HepG2 (cell line): ENCODE data around the gene CATSPERD. TPM values are rescaled to one million over a fixed set of nuclear protein-coding genes. Genes with fewer than 3 reads are reported as not detected.

Experiments used
- AGO1 ChIP-seq: fragments of 200-400 bp; formaldehyde crosslinking; IDR thresholded peaks from 2 replicates; pipeline ENCODE4 v1.6.1; 2017; ENCODE audit warnings: mild to moderate bottlenecking, low read depth, low read length, moderate library complexity; ENCODE audit not compliant: poor library complexity, severe bottlenecking
- HINFP ChIP-seq: sonication (generic); formaldehyde crosslinking; IDR thresholded peaks from 2 replicates; pipeline ENCODE4 v1.4.0; 2020; ENCODE audit warnings: low read depth, mild to moderate bottlenecking, missing genetic modification reagents
- KDM3A ChIP-seq: IDR thresholded peaks from 2 replicates; pipeline ENCODE4 v1.6.1; 2018; ENCODE audit warnings: low read depth, missing compliant biosample characterization
- MAX ChIP-seq: IDR thresholded peaks from 2 replicates; pipeline ENCODE4 v1.6.1; 2012; ENCODE audit warnings: inconsistent platforms
- NFIB ChIP-seq: sonication (generic); formaldehyde crosslinking; IDR thresholded peaks from 2 replicates; pipeline ENCODE4 v1.9.0; 2021; ENCODE audit warnings: missing genetic modification reagents, mild to moderate bottlenecking, borderline replicate concordance
- REL ChIP-seq: sonication (generic); formaldehyde crosslinking; conservative IDR thresholded peaks from 2 replicates; pipeline ENCODE4 v1.8.0; 2022; ENCODE audit warnings: mild to moderate bottlenecking, missing genetic modification reagents, moderate library complexity
- SP2 ChIP-seq: sonication (generic); formaldehyde crosslinking; IDR thresholded peaks from 2 replicates; pipeline ENCODE4 v1.5.1; 2020; ENCODE audit warnings: mild to moderate bottlenecking, missing genetic modification reagents
- TARDBP ChIP-seq: sonication (generic); formaldehyde crosslinking; IDR thresholded peaks from 2 replicates; pipeline ENCODE4 v1.8.0; 2022; ENCODE audit warnings: mild to moderate bottlenecking, missing genetic modification reagents
- ZBTB8A ChIP-seq: sonication (generic); formaldehyde crosslinking; IDR thresholded peaks from 2 replicates; pipeline ENCODE4 v1.4.0; 2020; ENCODE audit warnings: mild to moderate bottlenecking, low read depth, missing genetic modification reagents, borderline replicate concordance
- ZFP36L1 ChIP-seq: sonication (generic); formaldehyde crosslinking; IDR thresholded peaks from 2 replicates; pipeline ENCODE4 v1.8.0; 2022; ENCODE audit warnings: mild to moderate bottlenecking, missing genetic modification reagents, moderate library complexity
- ZNF747 ChIP-seq: sonication (generic); formaldehyde crosslinking; IDR thresholded peaks from 2 replicates; pipeline ENCODE4 v1.8.1; 2023; ENCODE audit warnings: missing genetic modification reagents, mild to moderate bottlenecking, borderline replicate concordance
- ZNF761 ChIP-seq: sonication (generic); formaldehyde crosslinking; conservative IDR thresholded peaks from 2 replicates; pipeline ENCODE4 v1.4.0; 2020; ENCODE audit warnings: mild to moderate bottlenecking, missing genetic modification reagents
- ZNF784 ChIP-seq: sonication (generic); formaldehyde crosslinking; IDR thresholded peaks from 2 replicates; pipeline ENCODE4 v1.5.1; 2020; ENCODE audit warnings: missing genetic modification reagents, mild to moderate bottlenecking, borderline replicate concordance
- ZNF841 ChIP-seq: sonication (generic); formaldehyde crosslinking; IDR thresholded peaks from 2 replicates; pipeline ENCODE4 v1.8.1; 2023; ENCODE audit warnings: missing genetic modification reagents, borderline replicate concordance
- polyA plus RNA-seq, 8 experiments: library from polyadenylated mRNA; depleted of rRNA in 3 of 8; stranded (reverse) in 7 of 8; unstranded in 1 of 8; fragments of >200 nt; fragmentation: Illumina TruSeq in 4 of 8; extraction: Trizol in 4 of 8; gene quantifications; 2 replicates each; pipeline versions ENCODE4 v1.2.1 to v1.2.3, GENCODE V29; 2011 to 2016; ENCODE audit warnings: low read depth in 4 of 8, missing spikeins in 1 of 8, mixed read lengths in 1 of 8; ENCODE audit not compliant: insufficient read depth in 1 of 8
- total RNA-seq, 5 experiments: library from RNA; depleted of rRNA; stranded (reverse); fragments of >200 nt; fragmentation: Illumina TruSeq; extraction: Trizol; gene quantifications; 2 replicates each; pipeline ENCODE4 v1.2.3, GENCODE V29; 2016; ENCODE audit warnings: low read depth in 1 of 5
- TF ChIP-seq, protein P1 (sequence below): sonication (generic); formaldehyde crosslinking; IDR thresholded peaks from 2 replicates; pipeline ENCODE4 v1.4.0; 2020; ENCODE audit warnings: low read depth, missing genetic modification reagents
- TF ChIP-seq, protein P2 (sequence below): IDR thresholded peaks from 2 replicates; pipeline ENCODE4 v1.6.1; 2016; ENCODE audit warnings: missing genetic modification reagents, missing compliant biosample characterization
- TF ChIP-seq, protein P3 (sequence below): IDR thresholded peaks from 2 replicates; pipeline ENCODE4 v1.6.1; 2012; ENCODE audit warnings: low read length, improper control_type of control experiment

CATSPERD gene
- total and polyA plus RNA-seq, 2 of the 13 experiments (the other 11 are each of a cell fraction or from before 2014, with no cell fraction given) = 0.04 TPM; not detected in 1

DNA sequence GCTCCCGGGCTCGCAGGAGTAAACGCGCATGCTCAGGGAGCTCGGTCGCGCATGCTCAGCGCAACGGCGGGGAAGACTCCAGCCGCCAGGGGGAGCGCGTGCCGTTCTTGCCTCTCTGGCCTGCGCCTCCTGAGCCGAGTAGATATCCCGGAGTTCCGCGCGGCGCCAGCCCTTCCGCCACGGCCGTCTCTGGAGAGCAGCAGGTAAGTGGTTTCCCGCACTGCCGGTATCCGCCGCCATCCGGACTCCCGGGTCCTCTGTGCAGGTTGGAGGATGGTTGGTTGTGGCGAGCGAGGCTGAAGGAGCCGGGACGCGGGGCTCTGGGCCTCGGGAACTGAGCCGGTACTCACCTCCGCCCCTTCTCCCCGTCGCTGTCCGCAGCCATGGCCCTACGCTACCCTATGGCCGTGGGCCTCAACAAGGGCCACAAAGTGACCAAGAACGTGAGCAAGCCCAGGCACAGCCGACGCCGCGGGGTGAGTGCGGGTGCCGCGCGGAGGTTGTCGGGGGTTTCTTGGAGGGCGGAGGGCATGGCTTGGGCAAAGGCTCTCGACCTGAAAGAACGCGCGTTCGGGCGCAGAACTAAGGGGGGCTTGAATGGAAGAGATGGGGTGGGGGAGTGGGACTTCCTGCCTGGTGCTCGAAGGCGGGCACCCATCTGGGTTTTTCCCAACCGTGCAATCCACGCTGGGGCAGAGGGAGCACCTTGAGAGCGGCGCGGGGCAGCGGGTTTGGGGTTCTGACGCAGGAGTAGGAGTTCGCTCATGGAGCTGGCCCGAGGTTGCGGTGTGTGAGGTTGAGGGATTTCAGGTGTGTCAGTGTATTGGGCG, 30.1 kb upstream of the CATSPERD start, which contains the start of gene RPL36 (continued):
- TF ChIP-seq, protein P1, sequence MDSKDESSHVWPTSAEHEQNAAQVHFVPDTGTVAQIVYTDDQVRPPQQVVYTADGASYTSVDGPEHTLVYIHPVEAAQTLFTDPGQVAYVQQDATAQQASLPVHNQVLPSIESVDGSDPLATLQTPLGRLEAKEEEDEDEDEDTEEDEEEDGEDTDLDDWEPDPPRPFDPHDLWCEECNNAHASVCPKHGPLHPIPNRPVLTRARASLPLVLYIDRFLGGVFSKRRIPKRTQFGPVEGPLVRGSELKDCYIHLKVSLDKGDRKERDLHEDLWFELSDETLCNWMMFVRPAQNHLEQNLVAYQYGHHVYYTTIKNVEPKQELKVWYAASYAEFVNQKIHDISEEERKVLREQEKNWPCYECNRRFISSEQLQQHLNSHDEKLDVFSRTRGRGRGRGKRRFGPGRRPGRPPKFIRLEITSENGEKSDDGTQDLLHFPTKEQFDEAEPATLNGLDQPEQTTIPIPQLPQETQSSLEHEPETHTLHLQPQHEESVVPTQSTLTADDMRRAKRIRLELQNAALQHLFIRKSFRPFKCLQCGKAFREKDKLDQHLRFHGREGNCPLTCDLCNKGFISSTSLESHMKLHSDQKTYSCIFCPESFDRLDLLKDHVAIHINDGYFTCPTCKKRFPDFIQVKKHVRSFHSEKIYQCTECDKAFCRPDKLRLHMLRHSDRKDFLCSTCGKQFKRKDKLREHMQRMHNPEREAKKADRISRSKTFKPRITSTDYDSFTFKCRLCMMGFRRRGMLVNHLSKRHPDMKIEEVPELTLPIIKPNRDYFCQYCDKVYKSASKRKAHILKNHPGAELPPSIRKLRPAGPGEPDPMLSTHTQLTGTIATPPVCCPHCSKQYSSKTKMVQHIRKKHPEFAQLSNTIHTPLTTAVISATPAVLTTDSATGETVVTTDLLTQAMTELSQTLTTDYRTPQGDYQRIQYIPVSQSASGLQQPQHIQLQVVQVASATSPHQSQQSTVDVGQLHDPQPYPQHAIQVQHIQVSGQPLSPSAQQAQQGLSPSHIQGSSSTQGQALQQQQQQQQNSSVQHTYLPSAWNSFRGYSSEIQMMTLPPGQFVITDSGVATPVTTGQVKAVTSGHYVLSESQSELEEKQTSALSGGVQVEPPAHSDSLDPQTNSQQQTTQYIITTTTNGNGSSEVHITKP (CRISPR knock-in tag) = 0 out of 2 replicates have a peak, but pooled peaks have one; percentile 48
- TF ChIP-seq ZFP36L1 (CRISPR knock-in tag) = no peak
- no peak for TF ChIP-seq ZBTB8A (CRISPR knock-in tag)
- peak; percentile 87 for TF ChIP-seq ZNF761 (CRISPR knock-in tag)
- TF ChIP-seq ZNF841 (CRISPR knock-in tag) = no peak; the same call in 1 of the 2 replicates
- TF ChIP-seq TARDBP (CRISPR knock-in tag) = no peak; the same call in 1 of the 2 replicates
- TF ChIP-seq, protein P2, sequence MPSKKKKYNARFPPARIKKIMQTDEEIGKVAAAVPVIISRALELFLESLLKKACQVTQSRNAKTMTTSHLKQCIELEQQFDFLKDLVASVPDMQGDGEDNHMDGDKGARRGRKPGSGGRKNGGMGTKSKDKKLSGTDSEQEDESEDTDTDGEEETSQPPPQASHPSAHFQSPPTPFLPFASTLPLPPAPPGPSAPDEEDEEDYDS (CRISPR knock-in tag) = peak; percentile 93
- peak; percentile 88; the same call in 1 of the 2 replicates for TF ChIP-seq REL (CRISPR knock-in tag)
- TF ChIP-seq HINFP (CRISPR knock-in tag) = peak; percentile 57; the same call in 1 of the 2 replicates
- peak; percentile 91 for TF ChIP-seq AGO1
- 0 out of 2 replicates have a peak, but pooled peaks have one; percentile 61 for TF ChIP-seq ZNF747 (CRISPR knock-in tag)
- peak; percentile 89 for TF ChIP-seq MAX
- peak; percentile 84; the same call in 1 of the 2 replicates for TF ChIP-seq KDM3A (CRISPR knock-in tag)
- TF ChIP-seq SP2 (CRISPR knock-in tag) = no peak
- TF ChIP-seq, protein P3, sequence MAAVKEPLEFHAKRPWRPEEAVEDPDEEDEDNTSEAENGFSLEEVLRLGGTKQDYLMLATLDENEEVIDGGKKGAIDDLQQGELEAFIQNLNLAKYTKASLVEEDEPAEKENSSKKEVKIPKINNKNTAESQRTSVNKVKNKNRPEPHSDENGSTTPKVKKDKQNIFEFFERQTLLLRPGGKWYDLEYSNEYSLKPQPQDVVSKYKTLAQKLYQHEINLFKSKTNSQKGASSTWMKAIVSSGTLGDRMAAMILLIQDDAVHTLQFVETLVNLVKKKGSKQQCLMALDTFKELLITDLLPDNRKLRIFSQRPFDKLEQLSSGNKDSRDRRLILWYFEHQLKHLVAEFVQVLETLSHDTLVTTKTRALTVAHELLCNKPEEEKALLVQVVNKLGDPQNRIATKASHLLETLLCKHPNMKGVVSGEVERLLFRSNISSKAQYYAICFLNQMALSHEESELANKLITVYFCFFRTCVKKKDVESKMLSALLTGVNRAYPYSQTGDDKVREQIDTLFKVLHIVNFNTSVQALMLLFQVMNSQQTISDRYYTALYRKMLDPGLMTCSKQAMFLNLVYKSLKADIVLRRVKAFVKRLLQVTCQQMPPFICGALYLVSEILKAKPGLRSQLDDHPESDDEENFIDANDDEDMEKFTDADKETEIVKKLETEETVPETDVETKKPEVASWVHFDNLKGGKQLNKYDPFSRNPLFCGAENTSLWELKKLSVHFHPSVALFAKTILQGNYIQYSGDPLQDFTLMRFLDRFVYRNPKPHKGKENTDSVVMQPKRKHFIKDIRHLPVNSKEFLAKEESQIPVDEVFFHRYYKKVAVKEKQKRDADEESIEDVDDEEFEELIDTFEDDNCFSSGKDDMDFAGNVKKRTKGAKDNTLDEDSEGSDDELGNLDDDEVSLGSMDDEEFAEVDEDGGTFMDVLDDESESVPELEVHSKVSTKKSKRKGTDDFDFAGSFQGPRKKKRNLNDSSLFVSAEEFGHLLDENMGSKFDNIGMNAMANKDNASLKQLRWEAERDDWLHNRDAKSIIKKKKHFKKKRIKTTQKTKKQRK = no peak
- TF ChIP-seq NFIB (CRISPR knock-in tag) = no peak
- TF ChIP-seq ZNF784 = peak; percentile 96; the same call in 1 of the 2 replicates
